ENCODE measurements around the gene ONECUT2.

Gene ONECUT2

DNA sequence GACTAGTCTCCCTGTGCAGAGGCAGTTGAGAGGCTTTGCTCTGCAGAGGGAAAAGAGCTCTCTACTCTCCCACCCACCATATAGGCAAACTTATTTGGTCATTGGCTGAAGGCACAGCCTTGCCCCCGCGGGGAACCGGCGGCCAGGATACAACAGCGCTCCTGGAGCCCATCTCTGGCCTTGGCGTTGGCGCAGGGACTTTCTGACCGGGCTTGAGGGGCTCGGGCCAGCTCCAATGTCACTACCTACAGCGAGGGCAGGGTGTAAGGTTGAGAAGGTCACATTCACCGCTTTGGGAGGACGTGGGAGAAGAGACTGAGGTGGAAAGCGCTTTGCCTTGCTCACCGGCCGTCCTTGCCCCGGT is 2.2 kb downstream of the ONECUT2 start:
- TF ChIP-seq, protein P1, sequence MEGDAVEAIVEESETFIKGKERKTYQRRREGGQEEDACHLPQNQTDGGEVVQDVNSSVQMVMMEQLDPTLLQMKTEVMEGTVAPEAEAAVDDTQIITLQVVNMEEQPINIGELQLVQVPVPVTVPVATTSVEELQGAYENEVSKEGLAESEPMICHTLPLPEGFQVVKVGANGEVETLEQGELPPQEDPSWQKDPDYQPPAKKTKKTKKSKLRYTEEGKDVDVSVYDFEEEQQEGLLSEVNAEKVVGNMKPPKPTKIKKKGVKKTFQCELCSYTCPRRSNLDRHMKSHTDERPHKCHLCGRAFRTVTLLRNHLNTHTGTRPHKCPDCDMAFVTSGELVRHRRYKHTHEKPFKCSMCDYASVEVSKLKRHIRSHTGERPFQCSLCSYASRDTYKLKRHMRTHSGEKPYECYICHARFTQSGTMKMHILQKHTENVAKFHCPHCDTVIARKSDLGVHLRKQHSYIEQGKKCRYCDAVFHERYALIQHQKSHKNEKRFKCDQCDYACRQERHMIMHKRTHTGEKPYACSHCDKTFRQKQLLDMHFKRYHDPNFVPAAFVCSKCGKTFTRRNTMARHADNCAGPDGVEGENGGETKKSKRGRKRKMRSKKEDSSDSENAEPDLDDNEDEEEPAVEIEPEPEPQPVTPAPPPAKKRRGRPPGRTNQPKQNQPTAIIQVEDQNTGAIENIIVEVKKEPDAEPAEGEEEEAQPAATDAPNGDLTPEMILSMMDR (IDR thresholded peaks at IDR 0.05; ENCODE audit: insufficient read depth, low read length, poor library complexity, severe bottlenecking) = no peak
- no peak for DNase-seq (ENCODE audit: extremely low read depth, insufficient read length)
- H3K27me3 ChIP-seq (replicated peaks; ENCODE audit: control insufficient read depth, insufficient read depth, low read length) = peaks cover 3% of the 10 kb centered on the region
- no peaks in the 10 kb centered on the region for H3K36me3 ChIP-seq (ENCODE audit: control insufficient read depth, insufficient read depth, low read length)
- no peak overlapping the region for H3K4me3 ChIP-seq (replicated peaks; ENCODE audit: low read depth, low read length)

DNA sequence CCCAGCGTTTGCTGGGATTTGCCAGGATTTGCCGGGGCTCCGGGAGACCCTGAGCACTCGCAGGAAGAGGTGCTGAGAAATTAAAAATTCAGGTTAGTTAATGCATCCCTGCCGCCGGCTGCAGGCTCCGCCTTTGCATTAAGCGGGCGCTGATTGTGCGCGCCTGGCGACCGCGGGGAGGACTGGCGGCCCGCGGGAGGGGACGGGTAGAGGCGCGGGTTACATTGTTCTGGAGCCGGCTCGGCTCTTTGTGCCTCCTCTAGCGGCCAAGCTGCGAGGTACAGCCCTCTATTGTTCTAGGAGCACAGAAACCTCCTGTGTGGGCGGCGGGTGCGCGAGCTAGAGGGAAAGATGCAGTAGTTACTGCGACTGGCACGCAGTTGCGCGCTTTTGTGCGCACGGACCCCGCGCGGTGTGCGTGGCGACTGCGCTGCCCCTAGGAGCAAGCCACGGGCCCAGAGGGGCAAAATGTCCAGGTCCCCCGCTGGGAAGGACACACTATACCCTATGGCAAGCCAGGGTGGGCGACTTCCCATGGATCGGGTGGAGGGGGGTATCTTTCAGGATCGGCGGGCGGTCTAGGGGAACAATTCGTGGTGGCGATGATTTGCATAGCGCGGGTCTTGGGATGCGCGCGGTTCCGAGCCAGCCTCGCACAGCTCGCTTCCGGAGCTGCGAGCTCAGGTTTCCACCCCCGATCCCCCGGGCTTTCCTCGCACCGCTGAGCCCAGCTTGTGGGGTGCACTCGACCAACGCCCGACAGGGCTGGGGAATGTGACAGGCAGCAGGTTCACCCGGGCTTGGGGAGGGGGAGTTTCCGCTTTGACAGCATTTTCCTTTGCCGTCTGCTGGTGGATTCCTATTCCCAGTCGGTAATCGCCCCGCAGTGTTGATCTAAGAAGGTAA is 2.8 kb downstream of the ONECUT2 start:
- Histone ChIP-seq H3K27me3 (replicated peaks; ENCODE audit: control insufficient read depth, insufficient read depth, low read length) (peaks cover 3% of the 10 kb centered on the region), H3K36me3 (ENCODE audit: control insufficient read depth, insufficient read depth, low read length) (no peaks in the 10 kb centered on the region), H3K4me3 (replicated peaks; ENCODE audit: low read depth, low read length) (peak overlapping the region; percentile 44)
- TF ChIP-seq, protein P1 (IDR thresholded peaks at IDR 0.05; ENCODE audit: insufficient read depth, low read length, poor library complexity, severe bottlenecking) = peak; percentile 80
- peak; percentile 68 for DNase-seq (ENCODE audit: extremely low read depth, insufficient read length)

- TF ChIP-seq, protein P1 (IDR thresholded peaks at IDR 0.05; ENCODE audit: insufficient read depth, low read length, poor library complexity, severe bottlenecking) = no peak
- H3K4me3 ChIP-seq (replicated peaks; ENCODE audit: low read depth, low read length) = no peak overlapping the region
- H3K36me3 ChIP-seq (ENCODE audit: control insufficient read depth, insufficient read depth, low read length) = no peaks in the 10 kb centered on the region
- DNase-seq (ENCODE audit: extremely low read depth, insufficient read length) = no peak
- H3K27me3 ChIP-seq (replicated peaks; ENCODE audit: control insufficient read depth, insufficient read depth, low read length) = peaks cover 3% of the 10 kb centered on the region
These were observed 3.8 kb downstream of the ONECUT2 start for GRCh38 chr18:57438743-57439608.

GRCh38 chr18:57439609-57439968 is 4.4 kb downstream of the ONECUT2 start:
- no peaks in the 10 kb centered on the region for H3K36me3 ChIP-seq (ENCODE audit: control insufficient read depth, insufficient read depth, low read length)
- no peak overlapping the region for H3K4me3 ChIP-seq (replicated peaks; ENCODE audit: low read depth, low read length)
- H3K27me3 ChIP-seq (replicated peaks; ENCODE audit: control insufficient read depth, insufficient read depth, low read length) = peaks cover 3% of the 10 kb centered on the region
- no peak for DNase-seq (ENCODE audit: extremely low read depth, insufficient read length)
- TF ChIP-seq, protein P1 (IDR thresholded peaks at IDR 0.05; ENCODE audit: insufficient read depth, low read length, poor library complexity, severe bottlenecking) = no peak

DNA sequence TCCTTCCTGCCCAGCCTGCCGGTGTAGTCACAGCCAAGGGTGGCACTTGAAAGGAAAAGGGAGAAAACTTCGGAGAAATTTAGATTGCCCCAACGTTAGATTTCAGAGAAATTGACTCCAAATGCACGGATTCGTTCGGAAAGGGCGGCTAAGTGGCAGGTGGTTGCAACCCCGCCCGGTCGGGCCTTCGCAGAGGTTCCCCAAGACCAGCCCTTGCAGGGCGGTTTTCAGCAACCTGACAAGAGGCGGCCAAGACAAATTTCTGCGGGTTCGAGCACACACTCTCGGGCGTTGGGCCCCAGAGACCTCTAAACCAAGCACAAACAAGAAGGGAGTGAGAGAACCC is 4.8 kb downstream of the ONECUT2 start:
- TF ChIP-seq, protein P1 (IDR thresholded peaks at IDR 0.05; ENCODE audit: insufficient read depth, low read length, poor library complexity, severe bottlenecking) = no peak
- Histone ChIP-seq H3K27me3 (replicated peaks; ENCODE audit: control insufficient read depth, insufficient read depth, low read length) (peaks cover 3% of the 10 kb centered on the region), H3K4me3 (replicated peaks; ENCODE audit: low read depth, low read length) (no peak overlapping the region), H3K36me3 (ENCODE audit: control insufficient read depth, insufficient read depth, low read length) (no peaks in the 10 kb centered on the region)
- no peak for DNase-seq (ENCODE audit: extremely low read depth, insufficient read length)
